22Rv1 (cell line): Measurements from ENCODE around the gene IGFBP3.

Experiments
- H3K27ac ChIP-seq: fragments of 450-650 bp; 2 replicates; pipeline ENCODE4 v1.5.1; 2017
- CTCF ChIP-seq: fragments of 450-650 bp; IDR thresholded peaks from 2 replicates; pipeline ENCODE4 v1.5.1; 2017; ENCODE audit warnings: mild to moderate bottlenecking
- ZFX ChIP-seq: fragments of 450-650 bp; IDR thresholded peaks from 2 replicates; pipeline ENCODE4 v1.6.1; 2017; ENCODE audit warnings: antibody characterized with exemption, borderline replicate concordance

Gene IGFBP3

GRCh38 chr7:45937862-45938261 is 16.8 kb upstream of the IGFBP3 start:
- TF ChIP-seq CTCF (no peak), ZFX (no peak)
- H3K27ac ChIP-seq: no peak overlapping the region

DNA sequence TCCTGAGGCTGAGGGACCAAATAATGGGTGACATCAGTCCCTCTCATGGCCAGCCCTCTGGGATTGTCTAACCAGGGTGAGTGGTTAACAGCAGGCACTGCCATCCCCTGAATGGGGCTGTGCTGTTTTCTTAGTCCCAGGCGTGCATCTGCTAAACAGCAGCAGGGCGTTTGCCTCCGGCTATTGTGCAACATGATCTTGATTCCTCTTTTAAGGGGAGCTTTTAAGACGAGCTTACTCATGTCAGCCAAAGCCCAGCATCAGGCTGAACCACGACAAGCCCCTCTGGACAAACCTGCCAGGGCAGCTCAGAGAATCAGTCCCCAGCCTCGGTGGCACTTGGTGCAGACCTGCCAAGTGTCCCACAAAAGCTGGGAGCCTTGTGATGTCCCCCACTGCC is 16.2 kb upstream of the IGFBP3 start:
- H3K27ac ChIP-seq: no peak overlapping the region
- TF ChIP-seq ZFX (no peak), CTCF (no peak)

- TF ChIP-seq CTCF (no peak), ZFX (no peak)
- H3K27ac ChIP-seq: no peak overlapping the region
Observed at GRCh38 chr7:45930967-45931366, 9.9 kb upstream of the IGFBP3 start.

DNA sequence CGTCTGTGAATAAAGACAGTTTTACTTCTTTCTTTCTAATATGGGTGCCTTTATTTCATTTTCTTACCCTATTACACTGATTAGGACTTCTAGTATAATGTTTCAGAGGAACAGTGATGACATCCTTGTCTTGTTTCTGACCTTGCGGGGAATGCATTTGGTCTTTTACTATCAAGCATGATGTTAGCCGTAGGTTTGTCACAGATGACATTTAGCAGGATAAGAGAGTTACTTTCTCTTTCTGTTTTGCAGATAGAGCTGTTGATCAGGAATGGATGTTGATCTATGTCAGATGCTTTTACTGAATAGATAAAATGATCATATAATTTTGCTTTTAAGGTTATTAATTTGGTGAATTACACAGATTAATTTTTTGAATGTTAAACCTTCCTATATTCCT is 6.6 kb upstream of the IGFBP3 start:
- no peak overlapping the region for H3K27ac ChIP-seq
- TF ChIP-seq ZFX: no peak
- TF ChIP-seq CTCF: no peak

DNA sequence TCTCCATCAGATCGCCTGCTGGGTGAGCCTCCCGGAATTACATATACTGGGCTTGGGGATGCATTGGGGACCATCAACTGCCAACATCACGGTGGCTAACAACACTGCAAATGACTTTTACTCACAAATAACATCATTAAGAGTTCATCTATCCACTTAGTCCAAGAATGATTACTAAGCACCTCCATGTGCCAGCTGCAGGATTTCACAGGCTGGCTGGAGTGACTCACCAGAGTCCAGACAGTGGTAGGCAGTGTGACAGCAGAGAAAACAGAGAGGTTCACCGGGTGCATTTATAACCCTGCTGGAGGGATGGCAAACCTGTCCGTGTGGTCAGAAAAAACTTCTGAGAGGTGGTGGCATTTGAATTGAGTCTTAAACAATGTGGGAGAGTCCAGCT is 3.2 kb upstream of the IGFBP3 start:
- peak overlapping the region; percentile 71; the same call in 1 of the 2 replicates for H3K27ac ChIP-seq
- TF ChIP-seq CTCF: no peak
- TF ChIP-seq ZFX: no peak

GRCh38 chr7:45923818-45924217 is 2.7 kb upstream of the IGFBP3 start:
- H3K27ac ChIP-seq: peak overlapping the region; percentile 71
- TF ChIP-seq CTCF (no peak), ZFX (no peak)

GRCh38 chr7:45923290-45923689 is 2.2 kb upstream of the IGFBP3 start:
- H3K27ac ChIP-seq: peak overlapping the region; percentile 71
- TF ChIP-seq CTCF (peak; percentile 99), ZFX (no peak)
